ENCODE results near the gene NCOA4.
"Not testable (repeated sequence)": the region's sequence is repeated elsewhere in the genome, so short reads cannot be mapped to it uniquely, and the experiment has no call there.

Gene NCOA4

GRCh38 chr10:45978554-45978953, 51.9 kb downstream of the NCOA4 start:
- DNase-seq, result not testable (repeated sequence)

GRCh38 chr10:45974041-45974440, 56.4 kb downstream of the NCOA4 start:
- not testable (repeated sequence) for DNase-seq

GRCh38 chr10:45972813-45973169, 57.6 kb downstream of the NCOA4 start:
- DNase-seq, result not testable (repeated sequence)

GRCh38 chr10:45972106-45972812, 58.2 kb downstream of the NCOA4 start, which contains the start of gene TIMM23:
TSS of gene TIMM23 (plus strand) at chr10:45972489. CDS start at chr10:45972625, 136 bp downstream.
- peak; percentile 81 for DNase-seq

GRCh38 chr10:45971742-45972105, 58.7 kb downstream of the NCOA4 start:
- DNase-seq, result not testable (repeated sequence)

- not testable (repeated sequence) for DNase-seq
These were observed 59.4 kb downstream of the NCOA4 start for GRCh38 chr10:45971019-45971418.

- not testable (repeated sequence) for DNase-seq
These were observed 67.6 kb downstream of the NCOA4 start for GRCh38 chr10:45962686-45963452.

GRCh38 chr10:45957928-45958327, 72.5 kb downstream of the NCOA4 start:
- DNase-seq, result not testable (repeated sequence)

GRCh38 chr10:45956634-45957033, 73.8 kb downstream of the NCOA4 start:
- not testable (repeated sequence) for DNase-seq

All from stimulated activated CD4-positive, alpha-beta T cell treated with anti-CD3 and anti-CD28 coated beads, Interleukin-12 subunit alpha, Interleukin-12 subunit beta, amount 100 ng/mL, for 4 hours (primary cell).